ENCODE data around the gene PABPN1L. TPM values are rescaled to one million over a fixed set of nuclear protein-coding genes. Genes with fewer than 3 reads are reported as not detected.

The PABPN1L gene
- total RNA-seq, 1 experiment from 2014 or later = not detected

- no peak overlapping the region for H3T11ph ChIP-seq (ENCODE audit: low read length)
- no peak overlapping the region for H3K4ac ChIP-seq (ENCODE audit: low read depth, low read length)
- no peak overlapping the region for H4K5ac ChIP-seq (ENCODE audit: insufficient read length, low read depth, low read length)
- H4K20me1 ChIP-seq (ENCODE audit: control insufficient read depth, insufficient read depth, insufficient read length) = no peaks in the 10 kb centered on the region
- H3K4me2 ChIP-seq (ENCODE audit: insufficient read depth, insufficient read length, low read length) = no peak overlapping the region
- no peak overlapping the region for H3K14ac ChIP-seq (ENCODE audit: insufficient read depth, low read length)
- TF ChIP-seq CTCF (conservative IDR thresholded peaks at IDR 0.05) = no peak
- H2AFZ ChIP-seq (ENCODE audit: low read length) = no peak overlapping the region
- H3K18ac ChIP-seq (ENCODE audit: insufficient read length, low read depth, low read length) = no peak overlapping the region
- no peak overlapping the region for H2BK15ac ChIP-seq (ENCODE audit: low read depth, low read length)
- no peaks in the 10 kb centered on the region for H3K23me2 ChIP-seq (ENCODE audit: insufficient read length, low read depth, low read length, poor library complexity, severe bottlenecking)
- Mint-ChIP-seq H3K9me3 (peaks cover 0 to 8% of the 10 kb centered on the region in 2 experiments; a peak in 4 of 5 replicates), H3K4me3 (no peak overlapping the region), H3K4me1 (no peaks in the 10 kb centered on the region), H3K27ac (no peak overlapping the region; a peak in 1 of 7 replicates), H3K36me3 (ENCODE audit: insufficient read depth in 1 of 3, low read depth in 3 of 3) (no peaks in the 10 kb centered on the region), H3K27me3 (ENCODE audit: low read depth) (peaks cover 11% of the 10 kb centered on the region)
- H3K9me3 ChIP-seq (ENCODE audit: control insufficient read depth, low read depth, low read length) = no peaks in the 10 kb centered on the region
- no peak overlapping the region for H4K8ac ChIP-seq (replicated peaks; ENCODE audit: insufficient read length, low read depth, low read length)
- WGBS (ENCODE audit: extremely low coverage, insufficient read length, low lambda C conversion rate) = no CpG with 5 or more reads among the region's 20 CpGs
- no peak for DNase-seq
- H2BK20ac ChIP-seq (ENCODE audit: low read depth, low read length, poor library complexity, severe bottlenecking) = no peak overlapping the region
- H3K27me3 ChIP-seq (ENCODE audit: insufficient read depth, low read length) = no peaks in the 10 kb centered on the region
- no peak overlapping the region for H4K91ac ChIP-seq (ENCODE audit: insufficient read length, low read depth, low read length)
- H3K79me2 ChIP-seq (ENCODE audit: insufficient read depth, low read length) = no peaks in the 10 kb centered on the region
- no peak overlapping the region for H2BK120ac ChIP-seq (ENCODE audit: low read depth, low read length, poor library complexity, severe bottlenecking)
- H3K56ac ChIP-seq (ENCODE audit: insufficient read length, low read depth, low read length) = no peak overlapping the region
- H3K79me1 ChIP-seq (ENCODE audit: insufficient read depth, low read depth, low read length, poor library complexity, severe bottlenecking) = no peaks in the 10 kb centered on the region
- H2BK12ac ChIP-seq (ENCODE audit: insufficient read length, low read depth, low read length) = no peak overlapping the region
- H3K23ac ChIP-seq (ENCODE audit: insufficient read length, low read depth, low read length) = no peak overlapping the region
- no peak overlapping the region for H3K9ac ChIP-seq (ENCODE audit: extremely low read depth, insufficient read length, low read length)
- H2AK5ac ChIP-seq (ENCODE audit: insufficient read length, low read length) = no peak overlapping the region
- no peaks in the 10 kb centered on the region for H3K4me1 ChIP-seq (ENCODE audit: insufficient read depth, low read length)
- H3K27ac ChIP-seq (ENCODE audit: insufficient read length, low read depth, low read length) = no peak overlapping the region
- no peak overlapping the region for H2BK5ac ChIP-seq (ENCODE audit: insufficient read length, low read length)
Observed at GRCh38 chr16:88892065-88892464, 25.6 kb upstream of the PABPN1L start.
